GM15510 (cell line): ENCODE data around the gene DYNLT4.

Experiments
- POLR2A ChIP-seq: IDR thresholded peaks from 3 replicates; pipeline ENCODE4 v1.6.1; 2011; ENCODE audit warnings: borderline replicate concordance; ENCODE audit not compliant: insufficient read length; ENCODE audit errors: extremely low read depth

The DYNLT4 gene

DNA sequence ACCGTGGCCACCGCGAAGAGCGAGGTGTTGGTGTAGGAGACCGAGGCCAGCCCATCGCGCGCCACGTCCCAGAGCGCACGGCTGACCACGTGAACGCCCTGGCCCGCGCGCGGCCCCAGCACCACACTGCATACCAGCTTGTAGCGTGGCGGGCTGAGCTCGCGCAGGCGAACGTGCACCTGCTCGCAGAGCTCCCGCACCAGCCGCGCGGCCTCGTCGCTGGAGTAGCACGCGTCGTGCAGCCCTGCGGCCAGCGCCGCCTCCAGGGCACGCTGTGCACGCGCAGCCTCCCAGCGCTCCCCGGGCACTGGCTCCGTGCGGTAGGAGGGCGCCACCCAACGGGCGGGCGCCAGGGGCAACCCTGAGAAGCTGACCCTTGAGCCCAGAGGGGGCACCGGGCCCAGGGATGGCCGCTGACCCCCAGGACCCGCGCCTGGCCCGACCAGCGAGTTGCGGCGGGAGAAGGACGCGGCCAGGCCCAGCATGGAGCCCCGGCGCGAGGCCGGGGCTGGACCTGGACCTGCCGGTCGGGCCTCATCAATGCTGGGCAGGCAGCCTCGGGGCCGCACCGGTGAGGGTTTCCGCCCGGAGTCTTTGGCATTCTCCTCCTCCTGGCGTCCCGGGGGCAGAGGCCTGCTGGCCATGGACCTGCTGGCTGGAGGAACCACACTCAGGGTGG is 987 bp downstream of the DYNLT4 start:
- TF ChIP-seq POLR2A: no peak

DNA sequence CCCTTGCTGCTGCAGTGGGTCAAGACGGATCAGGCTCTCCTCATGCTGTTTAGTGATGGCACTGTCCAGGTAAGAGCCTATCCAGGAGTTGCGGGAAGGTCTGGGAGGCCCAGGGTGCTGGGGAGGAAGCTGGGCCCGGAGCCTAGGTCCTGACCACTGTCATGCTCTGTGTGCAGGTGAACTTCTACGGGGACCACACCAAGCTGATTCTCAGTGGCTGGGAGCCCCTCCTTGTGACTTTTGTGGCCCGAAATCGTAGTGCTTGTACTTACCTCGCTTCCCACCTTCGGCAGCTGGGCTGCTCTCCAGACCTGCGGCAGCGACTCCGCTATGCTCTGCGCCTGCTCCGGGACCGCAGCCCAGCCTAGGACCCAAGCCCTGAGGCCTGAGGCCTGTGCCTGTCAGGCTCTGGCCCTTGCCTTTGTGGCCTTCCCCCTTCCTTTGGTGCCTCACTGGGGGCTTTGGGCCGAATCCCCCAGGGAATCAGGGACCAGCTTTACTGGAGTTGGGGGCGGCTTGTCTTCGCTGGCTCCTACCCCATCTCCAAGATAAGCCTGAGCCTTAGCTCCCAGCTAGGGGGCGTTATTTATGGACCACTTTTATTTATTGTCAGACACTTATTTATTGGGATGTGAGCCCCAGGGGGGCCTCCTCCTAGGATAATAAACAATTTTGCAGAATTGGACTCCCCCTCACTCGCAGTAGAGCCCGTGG is 1.7 kb downstream of the DYNLT4 start:
- TF ChIP-seq POLR2A: no peak

DNA sequence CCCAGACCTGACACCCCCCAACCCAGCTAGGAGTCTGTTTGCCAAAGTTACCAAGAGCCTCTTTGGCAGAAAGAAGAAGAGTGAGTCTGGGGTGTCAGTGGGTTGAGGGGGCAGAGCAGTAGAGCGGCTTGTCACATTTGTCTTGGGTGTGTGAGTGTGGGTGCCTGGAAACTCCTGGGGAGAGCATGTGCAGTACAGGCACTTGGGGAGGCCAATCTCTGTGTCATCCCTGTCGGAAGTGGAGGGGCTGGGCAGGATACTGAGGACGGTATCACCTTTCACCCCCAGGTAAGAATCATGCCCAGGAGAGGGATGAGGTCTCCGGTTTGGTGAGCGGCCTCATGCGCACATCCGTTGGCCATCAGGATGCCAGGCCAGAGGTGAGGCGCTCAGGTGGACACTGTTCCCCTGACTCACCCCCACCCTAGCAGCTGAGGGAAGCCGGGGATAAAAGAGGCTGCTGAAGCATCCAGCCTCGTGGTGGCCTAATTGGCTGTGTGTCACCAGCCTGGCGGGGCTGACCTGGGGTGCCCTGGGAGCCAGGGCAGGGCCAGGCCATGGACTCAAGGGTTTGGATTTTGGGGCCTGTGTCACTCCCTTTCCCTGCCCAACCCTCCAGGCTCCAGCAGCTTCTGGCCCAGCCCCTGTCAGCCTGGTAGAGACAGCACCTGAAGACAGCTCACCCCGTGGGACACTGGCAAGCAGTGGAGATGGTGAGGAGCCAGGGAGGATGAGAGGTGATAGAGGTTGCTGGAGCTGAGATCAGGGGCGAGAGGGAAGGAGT is 3.6 kb downstream of the DYNLT4 start:
- TF ChIP-seq POLR2A: no peak

DNA sequence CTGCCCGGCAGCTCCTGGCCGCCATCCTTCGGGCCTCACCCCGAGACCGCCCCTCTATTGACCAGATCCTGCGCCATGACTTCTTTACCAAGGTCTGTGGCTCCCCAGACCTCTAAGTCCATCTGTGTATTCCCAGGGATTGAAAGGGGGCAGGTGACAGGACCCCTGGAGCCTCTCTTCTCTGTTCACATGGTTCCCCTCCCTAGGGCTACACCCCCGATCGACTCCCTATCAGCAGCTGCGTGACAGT is 4.2 kb downstream of the DYNLT4 start:
- TF ChIP-seq POLR2A: no peak

DNA sequence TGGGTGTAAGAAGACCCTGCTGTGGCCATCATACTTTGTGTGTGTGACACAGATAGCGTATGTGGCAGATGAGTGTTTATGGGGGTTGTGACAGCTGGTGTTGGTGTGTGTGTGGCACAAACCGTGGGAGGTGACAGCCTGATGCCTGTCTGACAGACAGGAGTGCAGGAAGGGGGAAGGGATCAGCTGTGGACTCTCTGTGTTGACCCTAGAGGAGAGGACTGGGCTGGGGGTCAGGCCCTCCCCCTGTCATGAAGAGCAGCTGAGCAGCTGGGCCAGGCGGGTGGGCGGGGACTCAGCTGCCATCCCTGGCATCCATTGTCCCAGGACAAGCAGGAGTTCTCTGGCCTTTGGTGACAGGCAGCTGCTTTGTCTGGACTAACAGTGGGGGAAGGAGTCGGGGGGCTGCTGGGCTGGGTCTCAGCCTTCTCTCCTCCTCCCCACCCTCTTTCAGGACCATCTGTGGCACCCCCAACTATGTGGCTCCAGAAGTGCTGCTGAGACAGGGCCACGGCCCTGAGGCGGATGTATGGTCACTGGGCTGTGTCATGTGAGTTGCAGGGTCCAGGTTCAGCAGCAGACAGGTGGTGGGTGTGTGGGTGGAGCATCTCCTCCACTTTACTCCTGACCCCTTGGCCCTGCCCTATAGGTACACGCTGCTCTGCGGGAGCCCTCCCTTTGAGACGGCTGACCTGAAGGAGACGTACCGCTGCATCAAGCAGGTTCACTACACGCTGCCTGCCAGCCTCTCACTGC is 4.7 kb downstream of the DYNLT4 start:
- no peak for TF ChIP-seq POLR2A

DNA sequence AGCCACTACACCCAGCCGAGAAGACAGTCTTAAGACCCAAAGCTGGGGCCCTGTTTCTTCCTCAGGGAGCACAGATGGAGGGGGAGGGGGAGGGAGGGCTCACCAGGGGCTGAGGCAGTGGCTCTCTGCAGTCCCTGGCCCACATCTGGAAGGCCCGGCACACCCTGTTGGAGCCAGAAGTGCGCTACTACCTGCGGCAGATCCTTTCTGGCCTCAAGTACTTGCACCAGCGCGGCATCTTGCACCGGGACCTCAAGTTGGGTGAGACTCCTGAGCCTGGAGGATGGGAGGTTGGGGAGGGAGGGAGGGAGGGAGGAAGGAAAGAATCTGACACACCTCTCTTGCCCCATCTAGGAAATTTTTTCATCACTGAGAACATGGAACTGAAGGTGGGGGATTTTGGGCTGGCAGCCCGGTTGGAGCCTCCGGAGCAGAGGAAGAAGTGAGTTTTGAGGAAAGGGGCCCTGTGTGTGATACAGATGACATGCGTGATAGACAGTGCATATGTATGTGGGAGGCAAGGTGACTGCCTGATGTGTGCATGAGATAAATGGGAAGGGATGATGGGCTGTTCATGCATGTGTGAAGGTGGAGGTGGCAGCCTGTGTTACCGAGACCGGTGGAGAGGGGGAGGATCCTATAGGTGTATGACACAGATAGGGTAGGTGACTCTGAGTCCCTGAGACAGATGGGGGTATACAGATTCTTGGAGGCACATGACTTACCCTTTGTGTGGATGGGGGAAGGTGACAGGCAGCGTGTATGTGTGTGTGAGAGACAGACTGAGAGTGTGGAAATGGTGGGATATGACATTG is 5.5 kb downstream of the DYNLT4 start:
- no peak for TF ChIP-seq POLR2A

DNA sequence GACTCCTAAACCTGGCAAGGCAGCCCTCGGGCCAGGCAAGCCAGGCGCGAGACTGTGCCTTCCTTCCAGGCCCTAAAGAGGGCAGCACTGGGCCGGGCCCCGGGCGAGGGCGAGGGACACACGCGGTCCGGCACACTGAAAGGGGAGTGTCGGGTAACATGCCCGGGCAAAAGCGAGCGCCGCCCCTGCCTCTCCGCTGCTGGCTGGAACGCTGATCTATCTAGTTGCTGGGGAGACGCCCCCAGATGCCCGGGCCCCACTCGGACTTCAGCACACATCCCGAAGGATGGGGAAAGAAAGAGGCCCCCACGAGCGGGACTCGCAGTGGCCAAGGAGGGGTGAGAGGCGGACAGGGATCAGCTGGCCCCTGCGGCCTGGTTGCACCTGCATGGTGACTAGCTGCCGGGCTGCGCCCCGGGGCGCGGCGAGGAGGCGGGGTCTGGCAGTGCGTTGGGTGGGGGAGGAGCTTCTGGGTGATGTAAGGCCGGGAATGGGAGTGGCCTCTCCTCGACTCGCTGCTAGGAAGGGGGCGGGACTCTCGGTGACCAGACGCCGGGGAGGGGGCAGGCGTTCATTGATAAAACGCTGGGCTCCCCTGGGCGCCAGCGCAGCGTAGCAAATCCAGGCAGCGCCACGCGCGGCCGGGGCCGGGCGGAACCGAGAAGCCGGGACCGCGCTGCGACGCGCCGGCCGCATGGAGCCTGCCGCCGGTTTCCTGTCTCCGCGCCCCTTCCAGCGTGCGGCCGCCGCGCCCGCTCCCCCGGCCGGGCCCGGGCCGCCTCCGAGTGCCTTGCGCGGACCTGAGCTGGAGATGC is 7.2 kb downstream of the DYNLT4 start, which contains the start of gene PLK3:
Gene PLK3 (plus strand): TSS at position 608 of the 815 bp plus-strand sequence. CDS start 87 bp downstream, at position 695.
- TF ChIP-seq POLR2A: peak; percentile 97

DNA sequence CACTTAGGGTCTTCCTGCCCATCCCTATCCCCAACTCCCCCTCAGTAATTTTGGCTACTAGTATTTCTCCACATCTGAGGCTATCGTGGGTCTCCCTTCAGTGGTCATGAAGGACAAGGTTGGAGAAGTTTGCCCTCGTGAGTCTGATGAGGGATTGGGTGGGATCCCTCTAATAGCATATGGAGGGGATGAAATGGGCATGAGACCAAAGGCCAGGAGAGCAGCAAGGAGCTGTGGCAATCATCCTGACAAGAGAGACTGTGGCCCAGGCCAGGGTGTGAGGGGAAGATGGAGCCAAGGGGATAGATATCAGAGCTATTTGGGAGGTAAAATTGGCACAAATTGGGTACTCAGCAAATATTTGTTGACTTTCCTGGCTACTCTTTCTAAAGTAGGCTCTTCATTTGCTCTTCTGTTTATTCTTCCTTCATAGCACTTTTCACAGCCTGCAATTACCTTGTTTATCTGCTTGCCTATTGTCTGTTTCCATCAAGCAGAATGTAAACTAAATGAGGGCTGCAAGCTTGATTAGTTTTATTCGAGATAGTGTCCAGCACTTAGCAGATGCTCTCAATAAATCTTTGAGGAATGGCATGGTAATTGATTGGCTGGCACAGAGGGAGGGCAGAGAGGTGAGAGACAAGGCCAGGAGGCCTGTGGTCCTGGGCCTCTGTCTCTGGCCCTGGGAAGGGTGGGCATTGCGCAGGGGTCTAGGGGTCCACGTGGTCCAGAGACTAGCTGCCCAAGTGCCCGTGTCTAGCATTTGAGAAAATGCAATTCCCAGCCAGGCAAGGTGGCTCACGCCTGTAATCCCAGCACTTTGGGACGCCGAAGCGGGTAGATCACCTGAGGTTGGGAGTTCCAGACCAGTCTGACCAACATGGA is 8.4 kb downstream of the DYNLT4 start:
- no peak for TF ChIP-seq POLR2A

DNA sequence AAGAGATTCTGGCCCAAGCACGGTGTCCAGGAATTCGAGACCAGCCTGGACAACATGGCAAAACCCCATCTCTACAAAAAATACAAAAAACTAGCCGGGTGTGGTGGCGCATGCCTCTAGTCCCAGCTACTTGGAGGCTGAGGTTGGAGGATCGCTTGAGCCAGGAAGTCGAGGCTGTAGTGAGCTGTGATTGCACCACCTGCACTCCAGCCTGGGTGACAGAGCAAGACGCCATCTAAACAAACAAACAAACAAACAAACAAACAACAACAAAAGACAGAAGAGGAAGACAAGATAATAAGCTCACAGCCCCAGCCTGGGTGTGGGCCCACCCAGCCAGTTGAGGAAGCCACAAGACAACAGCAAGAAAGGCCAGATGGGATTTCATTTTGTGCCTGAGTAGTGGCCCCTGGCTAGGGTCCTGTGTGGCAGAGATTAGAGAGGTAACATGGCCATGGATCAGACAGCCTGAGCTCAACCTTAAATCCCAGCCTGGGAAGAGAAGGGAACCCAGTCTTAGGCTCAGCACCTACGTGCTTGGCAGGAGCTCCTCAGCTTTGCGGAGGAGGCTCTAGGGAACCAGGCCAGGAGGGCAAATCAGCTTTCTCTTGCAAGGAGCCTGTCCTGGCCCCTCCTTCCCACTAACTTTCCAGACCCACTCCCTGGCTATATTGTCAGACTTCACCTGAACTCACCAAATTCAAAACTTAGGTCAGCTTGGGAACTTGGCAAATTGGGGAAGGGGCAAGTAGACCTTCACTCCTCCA is 14.2 kb downstream of the DYNLT4 start:
- TF ChIP-seq POLR2A: no peak

DNA sequence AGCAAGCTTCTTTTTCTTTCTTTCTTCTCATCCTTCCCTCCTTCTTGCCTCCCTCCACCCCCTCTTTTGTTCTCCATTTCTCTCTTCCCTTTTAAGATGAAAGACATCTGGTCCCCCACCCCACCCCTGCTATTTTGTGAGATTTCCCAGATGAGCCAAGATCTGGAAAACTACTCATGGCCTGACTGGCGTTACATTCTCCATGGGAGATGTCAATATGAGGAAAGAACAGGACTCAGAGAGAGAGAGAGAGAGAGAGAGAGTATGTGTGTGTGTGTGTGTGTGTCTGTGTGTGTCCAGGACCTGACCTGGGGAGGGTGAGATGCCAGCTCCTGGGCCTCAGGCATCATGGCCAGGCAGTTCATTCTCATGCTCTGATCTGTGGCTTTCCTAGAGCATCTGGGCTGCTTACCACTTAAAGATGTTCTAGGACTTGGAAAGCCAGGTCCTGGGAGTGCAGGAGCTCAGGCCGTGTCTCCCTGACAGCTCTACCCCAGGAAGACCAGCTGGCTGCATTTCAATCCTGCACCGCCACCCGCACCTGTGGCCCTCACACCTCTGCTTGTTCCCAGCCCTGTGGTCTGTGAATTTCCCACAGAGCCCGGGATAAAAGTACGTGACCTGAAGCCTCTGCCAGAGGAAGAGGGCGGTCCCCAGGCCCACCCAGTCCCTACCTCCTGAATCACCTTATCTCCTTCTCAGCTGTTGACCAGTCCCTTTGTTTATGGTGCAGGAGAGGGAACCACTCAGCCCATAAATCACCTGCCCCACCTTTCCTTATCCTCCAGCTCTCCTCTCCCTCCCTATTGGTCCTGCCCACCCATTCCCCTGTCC is 16.0 kb downstream of the DYNLT4 start:
- TF ChIP-seq POLR2A: no peak
